GM23248 (cell line): ENCODE data around the gene POLR3F.

Experiments used
- EZH2 ChIP-seq: fragments of 200-600 bp; sonication (generic); IDR thresholded peaks from 2 replicates; pipeline ENCODE4 v1.6.1; 2018; ENCODE audit warnings: antibody characterized with exemption, mild to moderate bottlenecking; ENCODE audit not compliant: insufficient read depth, poor library complexity, severe bottlenecking
- EZH2phosphoT487 ChIP-seq: fragments of 200-600 bp; sonication (generic); IDR thresholded peaks from 2 replicates; pipeline ENCODE4 v1.6.1; 2018; ENCODE audit warnings: antibody characterized with exemption, moderate library complexity, mild to moderate bottlenecking, low read depth; ENCODE audit not compliant: insufficient read depth

- no peak for TF ChIP-seq EZH2phosphoT487
- no peak for TF ChIP-seq EZH2
These were observed 48.8 kb downstream of the POLR3F start for GRCh38 chr20:18515973-18516372.
